Liver (tissue), 9 donors: ENCODE data around the gene TAS2R8. TPM values are rescaled to one million over a fixed set of nuclear protein-coding genes. Genes with fewer than 3 reads are reported as not detected.

Experiments
- DNase-seq: peaks from one replicate; pipeline ENCODE4 v3.0.0-alpha.2; 2017; ENCODE audit warnings: low spot score
- H3K27ac ChIP-seq, 2 donors: one replicate each; pipeline ENCODE4 v1.7.0; 2013; ENCODE audit warnings: inconsistent platforms in 2 of 2, low read length in 2 of 2, control low read depth in 1 of 2, low read depth in 1 of 2, mild to moderate bottlenecking in 1 of 2
- H3K27me3 ChIP-seq, 4 donors: one replicate each; pipeline versions ENCODE4 v1.6.1 to v1.7.0; 2013; ENCODE audit warnings: low read length in 3 of 4, inconsistent platforms in 1 of 4, mild to moderate bottlenecking in 1 of 4, moderate library complexity in 1 of 4; ENCODE audit not compliant: control insufficient read depth in 4 of 4, insufficient read depth in 4 of 4
- H3K36me3 ChIP-seq, 4 donors: one replicate each; pipeline versions ENCODE4 v1.6.1 to v1.7.0; 2013; ENCODE audit warnings: low read length in 3 of 4, mild to moderate bottlenecking in 3 of 4, low read depth in 1 of 4, moderate library complexity in 1 of 4; ENCODE audit not compliant: control insufficient read depth in 4 of 4, insufficient read depth in 3 of 4
- H3K4me1 ChIP-seq, 4 donors: one replicate each; pipeline versions ENCODE4 v1.6.1 to v1.7.0; 2013; ENCODE audit warnings: low read length in 3 of 4, mild to moderate bottlenecking in 3 of 4, moderate library complexity in 1 of 4; ENCODE audit not compliant: control insufficient read depth in 4 of 4, insufficient read depth in 4 of 4
- H3K4me3 ChIP-seq, 3 donors: one replicate each; pipeline versions ENCODE4 v1.6.1 to v1.7.0; 2013; ENCODE audit warnings: low read length in 3 of 3, control low read depth in 1 of 3, low read depth in 1 of 3, mild to moderate bottlenecking in 1 of 3
- H3K9ac ChIP-seq, 2 donors: one replicate each; pipeline ENCODE4 v1.7.0; 2013; ENCODE audit warnings: low read length in 2 of 2, mild to moderate bottlenecking in 2 of 2, moderate library complexity in 2 of 2, control low read depth in 1 of 2, low read depth in 1 of 2
- H3K9me3 ChIP-seq, 4 donors: one replicate each; pipeline versions ENCODE4 v1.6.1 to v1.7.0; 2013; ENCODE audit warnings: low read length in 3 of 4; ENCODE audit not compliant: control insufficient read depth in 4 of 4
- ATF3 ChIP-seq: IDR thresholded peaks from 2 replicates; pipeline ENCODE4 v1.6.1; 2016; ENCODE audit warnings: antibody characterized with exemption
- GABPA ChIP-seq, 2 donors: IDR thresholded peaks in 1 of 2; conservative IDR thresholded peaks in 1 of 2; 2 replicates each; pipeline ENCODE4 v1.6.1; 2016; ENCODE audit warnings: antibody characterized with exemption in 2 of 2, mild to moderate bottlenecking in 1 of 2, moderate library complexity in 1 of 2
- HNF4A ChIP-seq, 2 donors: conservative IDR thresholded peaks; 2 replicates each; pipeline ENCODE4 v1.6.1; 2016; ENCODE audit warnings: antibody characterized with exemption in 2 of 2, mild to moderate bottlenecking in 2 of 2
- HNF4G ChIP-seq: IDR thresholded peaks from 2 replicates; pipeline ENCODE4 v1.6.1; 2016; ENCODE audit warnings: antibody characterized with exemption
- JUND ChIP-seq, 2 donors: IDR thresholded peaks; 2 replicates each; pipeline ENCODE4 v1.6.1; 2016; ENCODE audit warnings: antibody characterized with exemption in 2 of 2
- NR2F2 ChIP-seq: IDR thresholded peaks from 2 replicates; pipeline ENCODE4 v1.6.1; 2016; ENCODE audit warnings: antibody characterized with exemption
- RAD21 ChIP-seq, 2 donors: IDR thresholded peaks; 2 replicates each; pipeline ENCODE4 v1.6.1; 2016; ENCODE audit warnings: antibody characterized with exemption in 2 of 2, mild to moderate bottlenecking in 2 of 2
- RXRA ChIP-seq, 2 donors: IDR thresholded peaks; 2 replicates each; pipeline ENCODE4 v1.6.1; 2017 to 2018; ENCODE audit warnings: antibody characterized with exemption in 2 of 2, mild to moderate bottlenecking in 1 of 2
- SP1 ChIP-seq: IDR thresholded peaks from 2 replicates; pipeline ENCODE4 v1.6.1; 2018; ENCODE audit warnings: antibody characterized with exemption, mild to moderate bottlenecking
- TAF1 ChIP-seq: conservative IDR thresholded peaks from 2 replicates; pipeline ENCODE4 v1.6.1; 2016; ENCODE audit warnings: antibody characterized with exemption, mild to moderate bottlenecking
- YY1 ChIP-seq: IDR thresholded peaks from 2 replicates; pipeline ENCODE4 v1.6.1; 2016; ENCODE audit warnings: antibody characterized with exemption, mild to moderate bottlenecking
- WGBS: extraction: QIAGEN DNeasy Blood & Tissue Kit; methylation state at CpG from one replicate; pipeline ENCODE4 v1.1.7; 2013; 5-methylcytosine and 5-hydroxymethylcytosine counted together
- polyA plus RNA-seq, 2 donors: library from polyadenylated mRNA; stranded (reverse) in 1 of 2; unstranded in 1 of 2; fragments of 200-250 nt in 1 of 2; fragments of >200 nt in 1 of 2; fragmentation: Nextera tagmentation in 1 of 2; extraction: Ambion mirVana in 1 of 2; gene quantifications; one replicate each; pipeline versions ENCODE4 v1.2.1 to v1.2.3, GENCODE V29; 2013 to 2015
- total RNA-seq, 2 donors: library from RNA; depleted of rRNA; stranded (reverse); fragments of >200 nt; gene quantifications; one replicate each; pipeline ENCODE4 v1.2.3, GENCODE V29; 2014
- TF ChIP-seq, protein P1 (sequence below): IDR thresholded peaks from 2 replicates; pipeline ENCODE4 v1.6.1; 2016; ENCODE audit warnings: antibody characterized with exemption
- TF ChIP-seq, protein P2 (sequence below): IDR thresholded peaks from 2 replicates; pipeline ENCODE4 v1.6.1; 2016; ENCODE audit warnings: antibody characterized with exemption, mild to moderate bottlenecking
- TF ChIP-seq, protein P3 (sequence below): fragments of 150-350 bp; IDR thresholded peaks from 2 replicates; pipeline ENCODE4 v1.5.1; 2017; ENCODE audit warnings: improper control_type of control experiment, low read depth, low read length; ENCODE audit not compliant: missing input control
- TF ChIP-seq, protein P4 (sequence below): IDR thresholded peaks from 2 replicates; pipeline ENCODE4 v1.6.1; 2016; ENCODE audit warnings: antibody characterized with exemption
- donor health status: healthy.
- donor health status: healthy.
- donor health status: healthy.
- donor health status: healthy.
- donor health status: healthy.

The TAS2R8 gene
- total and polyA plus RNA-seq, 4 donors: 0.25 TPM; not detected in 3

GRCh38 chr12:10783252-10783651 is 23.8 kb downstream of the TAS2R8 start:
- Histone ChIP-seq H3K9me3 (no peaks in the 10 kb centered on the region), H3K27ac (no peak overlapping the region), H3K36me3 (no peaks in the 10 kb centered on the region), H3K27me3 (no peaks in the 10 kb centered on the region), H3K9ac (no peak overlapping the region), H3K4me3 (no peak overlapping the region), H3K4me1 (no peaks in the 10 kb centered on the region)
- TF ChIP-seq JUND (IDR thresholded peaks at IDR 0.05) (no peak), TAF1 (no peak), SP1 (no peak), RAD21 (IDR thresholded peaks at IDR 0.05) (no peak), HNF4A (conservative IDR thresholded peaks at IDR 0.05) (no peak), NR2F2 (no peak)
- 82% methylated on average over 5 of the region's 5 CpGs for WGBS
- no peak for DNase-seq

DNA sequence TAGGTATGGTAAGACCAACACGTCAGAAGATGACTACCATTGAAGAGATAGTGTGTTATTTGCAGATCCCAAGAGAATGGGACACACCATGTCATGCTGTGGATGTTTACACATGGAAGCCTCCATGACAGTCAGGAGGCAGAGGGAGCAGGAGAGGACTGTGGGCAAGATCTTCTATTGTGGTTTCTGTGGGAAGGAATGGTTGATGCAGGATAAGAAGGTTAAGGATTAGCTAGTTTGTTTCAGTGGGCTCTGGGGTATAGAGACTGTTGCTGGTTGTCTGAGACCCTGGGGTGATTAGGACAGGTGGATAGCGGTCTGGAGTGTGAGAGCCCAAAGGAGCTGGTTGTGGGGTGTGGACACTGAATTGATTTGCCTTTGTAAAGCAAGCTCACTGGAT is 28.0 kb downstream of the TAS2R8 start:
- Histone ChIP-seq H3K9me3 (no peaks in the 10 kb centered on the region), H3K9ac (no peak overlapping the region), H3K4me3 (no peak overlapping the region), H3K36me3 (no peaks in the 10 kb centered on the region), H3K27me3 (peaks cover 0 to 2% (median 0%) of the 10 kb centered on the region in 4 donors), H3K4me1 (no peaks in the 10 kb centered on the region), H3K27ac (no peak overlapping the region)
- 92% methylated on average over 2 of the region's 2 CpGs for WGBS
- DNase-seq: no peak
- TF ChIP-seq GABPA (IDR thresholded peaks at IDR 0.05 in 1 of 2, conservative IDR thresholded peaks at IDR 0.05 in 1 of 2) (no peak), TAF1 (no peak), NR2F2 (no peak), YY1 (no peak), RXRA (IDR thresholded peaks at IDR 0.05) (no peak), HNF4A (conservative IDR thresholded peaks at IDR 0.05) (no peak), JUND (IDR thresholded peaks at IDR 0.05) (no peak), HNF4G (no peak)
- TF ChIP-seq, protein P1, sequence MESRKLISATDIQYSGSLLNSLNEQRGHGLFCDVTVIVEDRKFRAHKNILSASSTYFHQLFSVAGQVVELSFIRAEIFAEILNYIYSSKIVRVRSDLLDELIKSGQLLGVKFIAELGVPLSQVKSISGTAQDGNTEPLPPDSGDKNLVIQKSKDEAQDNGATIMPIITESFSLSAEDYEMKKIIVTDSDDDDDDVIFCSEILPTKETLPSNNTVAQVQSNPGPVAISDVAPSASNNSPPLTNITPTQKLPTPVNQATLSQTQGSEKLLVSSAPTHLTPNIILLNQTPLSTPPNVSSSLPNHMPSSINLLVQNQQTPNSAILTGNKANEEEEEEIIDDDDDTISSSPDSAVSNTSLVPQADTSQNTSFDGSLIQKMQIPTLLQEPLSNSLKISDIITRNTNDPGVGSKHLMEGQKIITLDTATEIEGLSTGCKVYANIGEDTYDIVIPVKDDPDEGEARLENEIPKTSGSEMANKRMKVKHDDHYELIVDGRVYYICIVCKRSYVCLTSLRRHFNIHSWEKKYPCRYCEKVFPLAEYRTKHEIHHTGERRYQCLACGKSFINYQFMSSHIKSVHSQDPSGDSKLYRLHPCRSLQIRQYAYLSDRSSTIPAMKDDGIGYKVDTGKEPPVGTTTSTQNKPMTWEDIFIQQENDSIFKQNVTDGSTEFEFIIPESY: no peak
- TF ChIP-seq, protein P2, sequence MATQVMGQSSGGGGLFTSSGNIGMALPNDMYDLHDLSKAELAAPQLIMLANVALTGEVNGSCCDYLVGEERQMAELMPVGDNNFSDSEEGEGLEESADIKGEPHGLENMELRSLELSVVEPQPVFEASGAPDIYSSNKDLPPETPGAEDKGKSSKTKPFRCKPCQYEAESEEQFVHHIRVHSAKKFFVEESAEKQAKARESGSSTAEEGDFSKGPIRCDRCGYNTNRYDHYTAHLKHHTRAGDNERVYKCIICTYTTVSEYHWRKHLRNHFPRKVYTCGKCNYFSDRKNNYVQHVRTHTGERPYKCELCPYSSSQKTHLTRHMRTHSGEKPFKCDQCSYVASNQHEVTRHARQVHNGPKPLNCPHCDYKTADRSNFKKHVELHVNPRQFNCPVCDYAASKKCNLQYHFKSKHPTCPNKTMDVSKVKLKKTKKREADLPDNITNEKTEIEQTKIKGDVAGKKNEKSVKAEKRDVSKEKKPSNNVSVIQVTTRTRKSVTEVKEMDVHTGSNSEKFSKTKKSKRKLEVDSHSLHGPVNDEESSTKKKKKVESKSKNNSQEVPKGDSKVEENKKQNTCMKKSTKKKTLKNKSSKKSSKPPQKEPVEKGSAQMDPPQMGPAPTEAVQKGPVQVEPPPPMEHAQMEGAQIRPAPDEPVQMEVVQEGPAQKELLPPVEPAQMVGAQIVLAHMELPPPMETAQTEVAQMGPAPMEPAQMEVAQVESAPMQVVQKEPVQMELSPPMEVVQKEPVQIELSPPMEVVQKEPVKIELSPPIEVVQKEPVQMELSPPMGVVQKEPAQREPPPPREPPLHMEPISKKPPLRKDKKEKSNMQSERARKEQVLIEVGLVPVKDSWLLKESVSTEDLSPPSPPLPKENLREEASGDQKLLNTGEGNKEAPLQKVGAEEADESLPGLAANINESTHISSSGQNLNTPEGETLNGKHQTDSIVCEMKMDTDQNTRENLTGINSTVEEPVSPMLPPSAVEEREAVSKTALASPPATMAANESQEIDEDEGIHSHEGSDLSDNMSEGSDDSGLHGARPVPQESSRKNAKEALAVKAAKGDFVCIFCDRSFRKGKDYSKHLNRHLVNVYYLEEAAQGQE: no peak

- no peaks in the 10 kb centered on the region for H3K4me1 ChIP-seq
- no peak overlapping the region for H3K27ac ChIP-seq
- H3K4me3 ChIP-seq: no peak overlapping the region
- peaks cover 0 to 29% (median 5%) of the 10 kb centered on the region in 4 donors for H3K27me3 ChIP-seq
- no peak for DNase-seq
- 0% methylated on average over 1 of the region's 1 CpG for WGBS
- H3K9me3 ChIP-seq: no peaks in the 10 kb centered on the region
- H3K36me3 ChIP-seq: no peaks in the 10 kb centered on the region
- H3K9ac ChIP-seq: no peak overlapping the region
- TF ChIP-seq NR2F2 (no peak), RAD21 (IDR thresholded peaks at IDR 0.05) (peak; percentile 79 to 87), ATF3 (no peak)
- TF ChIP-seq, protein P3, sequence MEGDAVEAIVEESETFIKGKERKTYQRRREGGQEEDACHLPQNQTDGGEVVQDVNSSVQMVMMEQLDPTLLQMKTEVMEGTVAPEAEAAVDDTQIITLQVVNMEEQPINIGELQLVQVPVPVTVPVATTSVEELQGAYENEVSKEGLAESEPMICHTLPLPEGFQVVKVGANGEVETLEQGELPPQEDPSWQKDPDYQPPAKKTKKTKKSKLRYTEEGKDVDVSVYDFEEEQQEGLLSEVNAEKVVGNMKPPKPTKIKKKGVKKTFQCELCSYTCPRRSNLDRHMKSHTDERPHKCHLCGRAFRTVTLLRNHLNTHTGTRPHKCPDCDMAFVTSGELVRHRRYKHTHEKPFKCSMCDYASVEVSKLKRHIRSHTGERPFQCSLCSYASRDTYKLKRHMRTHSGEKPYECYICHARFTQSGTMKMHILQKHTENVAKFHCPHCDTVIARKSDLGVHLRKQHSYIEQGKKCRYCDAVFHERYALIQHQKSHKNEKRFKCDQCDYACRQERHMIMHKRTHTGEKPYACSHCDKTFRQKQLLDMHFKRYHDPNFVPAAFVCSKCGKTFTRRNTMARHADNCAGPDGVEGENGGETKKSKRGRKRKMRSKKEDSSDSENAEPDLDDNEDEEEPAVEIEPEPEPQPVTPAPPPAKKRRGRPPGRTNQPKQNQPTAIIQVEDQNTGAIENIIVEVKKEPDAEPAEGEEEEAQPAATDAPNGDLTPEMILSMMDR: peak; percentile 74
- TF ChIP-seq, protein P2: no peak
- TF ChIP-seq, protein P4, sequence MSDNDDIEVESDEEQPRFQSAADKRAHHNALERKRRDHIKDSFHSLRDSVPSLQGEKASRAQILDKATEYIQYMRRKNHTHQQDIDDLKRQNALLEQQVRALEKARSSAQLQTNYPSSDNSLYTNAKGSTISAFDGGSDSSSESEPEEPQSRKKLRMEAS: no peak
Measured at GRCh38 chr12:10771132-10771733, 35.9 kb downstream of the TAS2R8 start.
